Measurements from ENCODE around the gene ADAT1. TPM values are rescaled to one million over a fixed set of nuclear protein-coding genes. Genes with fewer than 3 reads are reported as not detected.

ADAT1 gene
- total RNA-seq, 1 experiment from 2014 or later, result 44.2 TPM

GRCh38 chr16:75593308-75593707 lies 29.8 kb downstream of the ADAT1 start:
- H3K9me3 ChIP-seq (ENCODE audit: control insufficient read depth in 1 of 2, insufficient read depth in 1 of 2, low read depth in 1 of 2, low read length in 2 of 2), result no peaks in the 10 kb centered on the region
- intact Hi-C loops (cut with micrococcal nuclease), result no loop called here
- CTCF ChIA-PET, result no interaction called here

More at GRCh38 chr16:75593308-75593707, 29.8 kb downstream of the ADAT1 start:
- Histone ChIP-seq H3K27ac (ENCODE audit: low read depth, low read length) (no peak overlapping the region), H3K79me2 (ENCODE audit: insufficient read depth, low read length) (no peaks in the 10 kb centered on the region), H3K4me3 (replicated peaks in 1 of 2; ENCODE audit: low read depth in 1 of 2, low read length in 2 of 2) (no peak overlapping the region), H2AFZ (ENCODE audit: low read depth, low read length, poor library complexity, severe bottlenecking) (no peak overlapping the region), H3K27me3 (ENCODE audit: insufficient read depth, low read length) (no peaks in the 10 kb centered on the region), H3K4me1 (ENCODE audit: control insufficient read depth in 1 of 2, insufficient read depth in 2 of 2, low read length in 2 of 2) (peaks cover 0 to 8% of the 10 kb centered on the region in 2 experiments; a peak in 1 of 4 replicates), H3K9ac (ENCODE audit: low read length) (no peak overlapping the region), H4K20me1 (ENCODE audit: insufficient read depth) (no peaks in the 10 kb centered on the region), H3K9me2 (ENCODE audit: insufficient read depth) (no peaks in the 10 kb centered on the region), H3K4me2 (ENCODE audit: low read length) (no peak overlapping the region), H3K36me3 (ENCODE audit: control insufficient read depth in 1 of 2, insufficient read depth in 2 of 2, low read length in 2 of 2) (peaks cover 0 to 13% of the 10 kb centered on the region in 2 experiments; a peak in 1 of 4 replicates)
- no peak for TF ChIP-seq POLR2A (IDR thresholded peaks at IDR 0.05; ENCODE audit: borderline replicate concordance, extremely low read depth, insufficient read depth, insufficient read length)
- TF ChIP-seq FOSL1 (IDR thresholded peaks at IDR 0.05; ENCODE audit: low read depth), result no peak
- no peak for TF ChIP-seq SIN3A (IDR thresholded peaks at IDR 0.05; ENCODE audit: low read depth)
- TF ChIP-seq POLR2AphosphoS5 (IDR thresholded peaks at IDR 0.05; ENCODE audit: low read depth, low read length), result no peak
- TF ChIP-seq ZNF274 (IDR thresholded peaks at IDR 0.05; ENCODE audit: low read depth, low read length), result no peak
- TF ChIP-seq ZFX (IDR thresholded peaks at IDR 0.05), result no peak
- TF ChIP-seq RAD21 (IDR thresholded peaks at IDR 0.05; ENCODE audit: low read depth), result no peak
- TF ChIP-seq, protein P1, sequence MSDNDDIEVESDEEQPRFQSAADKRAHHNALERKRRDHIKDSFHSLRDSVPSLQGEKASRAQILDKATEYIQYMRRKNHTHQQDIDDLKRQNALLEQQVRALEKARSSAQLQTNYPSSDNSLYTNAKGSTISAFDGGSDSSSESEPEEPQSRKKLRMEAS (IDR thresholded peaks at IDR 0.05), result no peak
- TF ChIP-seq ZBTB33 (IDR thresholded peaks at IDR 0.05; ENCODE audit: extremely low read depth, insufficient replicate concordance, low read length), result no peak
- no peak for TF ChIP-seq EGR1 (IDR thresholded peaks at IDR 0.05; ENCODE audit: low read depth)
- TF ChIP-seq CBX3 (IDR thresholded peaks at IDR 0.05; ENCODE audit: low read depth), result no peak
- TF ChIP-seq, protein P2, sequence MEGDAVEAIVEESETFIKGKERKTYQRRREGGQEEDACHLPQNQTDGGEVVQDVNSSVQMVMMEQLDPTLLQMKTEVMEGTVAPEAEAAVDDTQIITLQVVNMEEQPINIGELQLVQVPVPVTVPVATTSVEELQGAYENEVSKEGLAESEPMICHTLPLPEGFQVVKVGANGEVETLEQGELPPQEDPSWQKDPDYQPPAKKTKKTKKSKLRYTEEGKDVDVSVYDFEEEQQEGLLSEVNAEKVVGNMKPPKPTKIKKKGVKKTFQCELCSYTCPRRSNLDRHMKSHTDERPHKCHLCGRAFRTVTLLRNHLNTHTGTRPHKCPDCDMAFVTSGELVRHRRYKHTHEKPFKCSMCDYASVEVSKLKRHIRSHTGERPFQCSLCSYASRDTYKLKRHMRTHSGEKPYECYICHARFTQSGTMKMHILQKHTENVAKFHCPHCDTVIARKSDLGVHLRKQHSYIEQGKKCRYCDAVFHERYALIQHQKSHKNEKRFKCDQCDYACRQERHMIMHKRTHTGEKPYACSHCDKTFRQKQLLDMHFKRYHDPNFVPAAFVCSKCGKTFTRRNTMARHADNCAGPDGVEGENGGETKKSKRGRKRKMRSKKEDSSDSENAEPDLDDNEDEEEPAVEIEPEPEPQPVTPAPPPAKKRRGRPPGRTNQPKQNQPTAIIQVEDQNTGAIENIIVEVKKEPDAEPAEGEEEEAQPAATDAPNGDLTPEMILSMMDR (IDR thresholded peaks at IDR 0.05 in 2 of 3, conservative IDR thresholded peaks at IDR 0.05 in 1 of 3; ENCODE audit: borderline replicate concordance in 1 of 3, insufficient read depth in 1 of 3, low read depth in 2 of 3, low read length in 2 of 3), result no peak
- no peak for TF ChIP-seq CEBPB (IDR thresholded peaks at IDR 0.05; ENCODE audit: low read depth)
- no peak for TF ChIP-seq EZH2 (IDR thresholded peaks at IDR 0.05)
- no peak for TF ChIP-seq REST (IDR thresholded peaks at IDR 0.05; ENCODE audit: low read depth)
- no peak for TF ChIP-seq JUND (IDR thresholded peaks at IDR 0.05)
- TF ChIP-seq SRF (IDR thresholded peaks at IDR 0.05; ENCODE audit: low read depth), result no peak
- no peak for TF ChIP-seq SP1 (IDR thresholded peaks at IDR 0.05; ENCODE audit: low read depth)
- TF ChIP-seq EZH2phosphoT487 (IDR thresholded peaks at IDR 0.05; ENCODE audit: borderline replicate concordance), result no peak
- ChIA-PET POLR2A (no interaction called here), RAD21 (ENCODE audit: low non-redundant PET in 1 of 2, low total read pairs in 2 of 2, uncharacterized antibody in 2 of 2, unreplicated experiment in 2 of 2) (no interaction called here)
- ATAC-seq (no peak), DNase-seq (ENCODE audit: low read depth, low spot score) (no peak)
- no TSS peak for BruUV-seq (replicated peaks)
